ENCODE results near the gene PLEKHM2. TPM values are rescaled to one million over a fixed set of nuclear protein-coding genes. Genes with fewer than 3 reads are reported as not detected.

The PLEKHM2 gene

GRCh38 chr1:15770313-15770962, 86.3 kb downstream of the PLEKHM2 start:
- peaks cover 29% of the 10 kb centered on the region for H3K36me3 ChIP-seq (ENCODE audit: control insufficient read depth, insufficient read depth, low read length)

DNA sequence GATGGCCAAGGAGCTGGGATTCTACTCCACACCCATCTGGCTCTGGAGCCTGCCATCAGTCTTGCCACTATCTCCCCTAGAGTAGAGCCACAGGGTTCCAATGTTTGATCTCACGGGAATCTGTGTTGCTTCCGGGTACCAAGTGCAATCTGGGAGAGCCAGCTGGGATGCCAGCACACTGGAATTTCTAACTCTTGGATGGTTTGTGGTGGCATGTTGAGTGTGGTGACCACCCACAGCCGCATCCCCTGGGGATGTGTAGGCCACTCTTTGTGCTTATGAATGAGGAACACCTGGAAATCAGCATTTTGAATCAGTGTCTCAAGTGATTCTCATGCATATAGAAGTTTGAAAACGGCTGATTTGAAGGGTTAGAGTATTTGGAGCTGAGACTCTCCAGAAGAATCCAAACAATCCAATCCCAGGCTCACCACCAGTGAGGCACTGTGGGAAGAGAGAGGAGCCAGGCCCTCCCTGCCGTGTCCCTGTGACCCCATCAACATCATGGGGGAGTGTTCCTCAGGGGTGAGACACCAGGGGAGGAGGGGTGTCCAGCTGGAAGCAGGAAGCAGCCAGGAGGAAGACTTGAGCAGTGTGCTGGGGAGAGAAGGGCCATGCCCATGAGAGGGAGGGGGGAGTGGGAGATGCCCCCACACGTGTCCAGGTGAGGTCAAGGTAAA, 87.9 kb downstream of the PLEKHM2 start:
- Histone ChIP-seq H3K4me1 (ENCODE audit: control insufficient read depth, low read depth, low read length) (no peaks in the 10 kb centered on the region), H4K8ac (ENCODE audit: low read depth, low read length) (no peak overlapping the region), H3K23ac (ENCODE audit: low read length) (no peak overlapping the region), H3K9ac (ENCODE audit: low read length) (no peak overlapping the region), H2BK15ac (replicated peaks; ENCODE audit: low read depth) (no peak overlapping the region), H3K36me3 (ENCODE audit: control insufficient read depth, insufficient read depth, low read length) (peaks cover 31% of the 10 kb centered on the region), H4K5ac (ENCODE audit: low read length) (no peak overlapping the region), H2BK5ac (ENCODE audit: low read length) (no peak overlapping the region), H3K4ac (ENCODE audit: low read depth, low read length) (no peak overlapping the region), H3K27me3 (ENCODE audit: insufficient read depth, low read length, poor library complexity) (no peaks in the 10 kb centered on the region), H3K56ac (ENCODE audit: low read length) (no peak overlapping the region), H3K79me1 (ENCODE audit: low read length) (no peaks in the 10 kb centered on the region), H3K27ac (ENCODE audit: low read depth, low read length) (no peak overlapping the region), H3K79me2 (ENCODE audit: control insufficient read depth, insufficient read depth, low read length) (no peaks in the 10 kb centered on the region), H3K4me3 (ENCODE audit: low read length) (no peak overlapping the region), H3K18ac (ENCODE audit: low read length) (no peak overlapping the region), H2BK120ac (ENCODE audit: low read depth, low read length) (no peak overlapping the region), H2AK5ac (ENCODE audit: low read length) (no peak overlapping the region), H3K4me2 (ENCODE audit: low read length) (no peak overlapping the region)
- DNase-seq, result no peak
- WGBS (ENCODE audit: extremely low coverage, insufficient coverage, low lambda C conversion rate), result no CpG with 5 or more reads among the region's 6 CpGs

More at GRCh38 chr1:15770313-15770962, 86.3 kb downstream of the PLEKHM2 start:
- Histone ChIP-seq H3K18ac (ENCODE audit: low read length) (no peak overlapping the region), H2BK5ac (ENCODE audit: low read length) (no peak overlapping the region), H3K79me2 (ENCODE audit: control insufficient read depth, insufficient read depth, low read length) (no peaks in the 10 kb centered on the region), H3K23ac (ENCODE audit: low read length) (no peak overlapping the region), H4K5ac (ENCODE audit: low read length) (no peak overlapping the region), H3K56ac (ENCODE audit: low read length) (no peak overlapping the region), H2AK5ac (ENCODE audit: low read length) (no peak overlapping the region), H3K79me1 (ENCODE audit: low read length) (peaks cover 4% of the 10 kb centered on the region), H2BK15ac (replicated peaks; ENCODE audit: low read depth) (no peak overlapping the region), H3K27ac (ENCODE audit: low read depth, low read length) (no peak overlapping the region), H4K8ac (ENCODE audit: low read depth, low read length) (no peak overlapping the region), H2BK120ac (ENCODE audit: low read depth, low read length) (no peak overlapping the region), H3K4ac (ENCODE audit: low read depth, low read length) (no peak overlapping the region), H3K9ac (ENCODE audit: low read length) (no peak overlapping the region), H3K4me1 (ENCODE audit: control insufficient read depth, low read depth, low read length) (no peaks in the 10 kb centered on the region), H3K4me2 (ENCODE audit: low read length) (no peak overlapping the region), H3K4me3 (ENCODE audit: low read length) (no peak overlapping the region), H3K27me3 (ENCODE audit: insufficient read depth, low read length, poor library complexity) (no peaks in the 10 kb centered on the region)
- no CpG with 5 or more reads among the region's 14 CpGs for WGBS (ENCODE audit: extremely low coverage, insufficient coverage, low lambda C conversion rate)
- DNase-seq, result no peak

DNA sequence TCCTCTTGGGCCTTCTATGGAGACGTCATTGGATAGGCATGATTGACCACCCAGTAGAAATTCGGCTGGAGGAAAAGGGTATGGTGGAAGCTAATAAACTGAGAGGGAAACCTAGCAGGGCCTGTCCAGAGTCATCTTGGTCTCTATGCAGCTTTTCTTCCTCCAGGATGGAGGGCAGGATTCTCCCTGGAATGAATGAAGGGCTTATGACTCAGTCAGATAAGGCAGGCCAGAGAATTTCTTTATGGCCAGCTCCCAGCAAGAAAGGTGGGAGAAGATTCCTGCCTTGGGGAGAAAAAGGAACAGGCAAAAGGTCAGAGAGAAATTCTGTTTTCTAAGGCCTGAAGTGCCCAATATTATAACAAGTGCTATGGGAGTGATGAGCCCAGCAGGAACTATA, 91.6 kb downstream of the PLEKHM2 start:
- H4K5ac ChIP-seq (ENCODE audit: low read length), result no peak overlapping the region
- no peaks in the 10 kb centered on the region for H3K27me3 ChIP-seq (ENCODE audit: insufficient read depth, low read length, poor library complexity)
- no peak overlapping the region for H3K4me3 ChIP-seq (ENCODE audit: low read length)
- no peaks in the 10 kb centered on the region for H3K4me1 ChIP-seq (ENCODE audit: control insufficient read depth, low read depth, low read length)
- no peak overlapping the region for H3K56ac ChIP-seq (ENCODE audit: low read length)
- H3K4ac ChIP-seq (ENCODE audit: low read depth, low read length), result no peak overlapping the region
- no peak overlapping the region for H2BK15ac ChIP-seq (replicated peaks; ENCODE audit: low read depth)
- H3K79me2 ChIP-seq (ENCODE audit: control insufficient read depth, insufficient read depth, low read length), result no peaks in the 10 kb centered on the region
- no peak overlapping the region for H3K18ac ChIP-seq (ENCODE audit: low read length)
- H2AK5ac ChIP-seq (ENCODE audit: low read length), result no peak overlapping the region
- no peak overlapping the region for H3K27ac ChIP-seq (ENCODE audit: low read depth, low read length)
- no peak overlapping the region for H3K23ac ChIP-seq (ENCODE audit: low read length)
- no peaks in the 10 kb centered on the region for H3K79me1 ChIP-seq (ENCODE audit: low read length)
- H2BK120ac ChIP-seq (ENCODE audit: low read depth, low read length), result no peak overlapping the region
- DNase-seq, result no peak
- H4K8ac ChIP-seq (ENCODE audit: low read depth, low read length), result no peak overlapping the region
- H3K36me3 ChIP-seq (ENCODE audit: control insufficient read depth, insufficient read depth, low read length), result peaks cover 21% of the 10 kb centered on the region
- H3K4me2 ChIP-seq (ENCODE audit: low read length), result no peak overlapping the region
- H3K9ac ChIP-seq (ENCODE audit: low read length), result no peak overlapping the region
- no peak overlapping the region for H2BK5ac ChIP-seq (ENCODE audit: low read length)
- WGBS (ENCODE audit: extremely low coverage, insufficient coverage, low lambda C conversion rate), result no CpG with 5 or more reads among the region's 2 CpGs

GRCh38 chr1:15777909-15778707, 94.0 kb downstream of the PLEKHM2 start:
- H3K4me2 ChIP-seq (ENCODE audit: low read length), result no peak overlapping the region
- H3K4me3 ChIP-seq (ENCODE audit: low read length), result no peak overlapping the region
- H3K27ac ChIP-seq (ENCODE audit: low read depth, low read length), result no peak overlapping the region
- no peak overlapping the region for H3K4ac ChIP-seq (ENCODE audit: low read depth, low read length)
- H3K79me1 ChIP-seq (ENCODE audit: low read length), result no peaks in the 10 kb centered on the region
- no peaks in the 10 kb centered on the region for H3K79me2 ChIP-seq (ENCODE audit: control insufficient read depth, insufficient read depth, low read length)
- H2BK5ac ChIP-seq (ENCODE audit: low read length), result no peak overlapping the region
- no peak overlapping the region for H3K18ac ChIP-seq (ENCODE audit: low read length)
- H3K56ac ChIP-seq (ENCODE audit: low read length), result no peak overlapping the region
- H4K8ac ChIP-seq (ENCODE audit: low read depth, low read length), result no peak overlapping the region
- H2BK15ac ChIP-seq (replicated peaks; ENCODE audit: low read depth), result no peak overlapping the region
- H4K5ac ChIP-seq (ENCODE audit: low read length), result no peak overlapping the region
- DNase-seq, result no peak
- peaks cover 15% of the 10 kb centered on the region for H3K36me3 ChIP-seq (ENCODE audit: control insufficient read depth, insufficient read depth, low read length)
- WGBS (ENCODE audit: extremely low coverage, insufficient coverage, low lambda C conversion rate), result no CpG with 5 or more reads among the region's 7 CpGs
- H2BK120ac ChIP-seq (ENCODE audit: low read depth, low read length), result no peak overlapping the region
- no peak overlapping the region for H3K23ac ChIP-seq (ENCODE audit: low read length)
- H3K9ac ChIP-seq (ENCODE audit: low read length), result no peak overlapping the region
- H3K4me1 ChIP-seq (ENCODE audit: control insufficient read depth, low read depth, low read length), result no peaks in the 10 kb centered on the region
- H2AK5ac ChIP-seq (ENCODE audit: low read length), result no peak overlapping the region
- no peaks in the 10 kb centered on the region for H3K27me3 ChIP-seq (ENCODE audit: insufficient read depth, low read length, poor library complexity)

Small RNA genes within 50 kb of the gene (small RNA-seq; reads per million reads assigned to genes)
- gene AL121992.2 (ENCODE audit: insufficient read depth), result not detected
